Aorta (tissue), 5 donors: ENCODE measurements around the gene NHERF1. TPM values are rescaled to one million over a fixed set of nuclear protein-coding genes. Genes with fewer than 3 reads are reported as not detected.

Experiments used
- ATAC-seq: fragments of 200-7000 bp; cut with Tn5 transposase; one replicate; pipeline ENCODE4 v1.9.1; 2022; ENCODE audit warnings: moderate library complexity; ENCODE audit not compliant: low FRiP score
- DNase-seq, 2 donors: peaks; one replicate each; pipeline ENCODE4 v3.0.0-alpha.2; 2020
- H3K27ac ChIP-seq, 2 donors: one replicate each; pipeline ENCODE4 v1.5.1; 2013; ENCODE audit warnings: low read length in 2 of 2, mild to moderate bottlenecking in 2 of 2, moderate library complexity in 2 of 2, control low read depth in 1 of 2, inconsistent platforms in 1 of 2, low read depth in 1 of 2
- H3K27me3 ChIP-seq, 2 donors: one replicate each; pipeline ENCODE4 v1.6.1; 2013; ENCODE audit warnings: control low read depth in 1 of 2, low read length in 1 of 2, mild to moderate bottlenecking in 1 of 2, moderate library complexity in 1 of 2; ENCODE audit not compliant: insufficient read depth in 2 of 2, control insufficient read depth in 1 of 2
- H3K36me3 ChIP-seq, 2 donors: one replicate each; pipeline ENCODE4 v1.6.1; 2013; ENCODE audit warnings: control low read depth in 1 of 2, low read length in 1 of 2, mild to moderate bottlenecking in 1 of 2; ENCODE audit not compliant: insufficient read depth in 2 of 2, control insufficient read depth in 1 of 2
- H3K4me1 ChIP-seq, 2 donors: one replicate each; pipeline ENCODE4 v1.6.1; 2013; ENCODE audit warnings: low read length in 2 of 2, control low read depth in 1 of 2, mild to moderate bottlenecking in 1 of 2, moderate library complexity in 1 of 2; ENCODE audit not compliant: insufficient read depth in 2 of 2, control insufficient read depth in 1 of 2
- H3K4me3 ChIP-seq, 2 donors: one replicate each; pipeline ENCODE4 v1.5.1; 2013; ENCODE audit warnings: low read length in 2 of 2, control low read depth in 1 of 2, mild to moderate bottlenecking in 1 of 2
- H3K9me3 ChIP-seq: one replicate; pipeline ENCODE4 v1.6.1; 2013; ENCODE audit warnings: mild to moderate bottlenecking, low read length; ENCODE audit not compliant: control insufficient read depth
- WGBS, 2 donors: extraction: QIAGEN DNeasy Blood & Tissue Kit; methylation state at CpG; one replicate each; pipeline ENCODE4 v1.1.7; 2013; 5-methylcytosine and 5-hydroxymethylcytosine counted together
- intact Hi-C, 2 donors: fragments of 100-400 bp; cut with DNase I; formaldehyde crosslinking; loops; one replicate each; pipeline versions ENCODE4 v1.14.2 to v1.15.0; 2022
- polyA plus RNA-seq, 2 donors: library from polyadenylated mRNA; stranded (reverse); fragments of 200-250 nt; gene quantifications; one replicate each; pipeline ENCODE4 v1.2.3, GENCODE V29; 2013
- total RNA-seq, 2 donors: library from RNA; stranded (reverse); fragmentation: NEBNext Ultra II Directional; extraction: Animal tissue kit (Norgen Biotek cat#: 25700); gene quantifications; one replicate each; pipeline ENCODE4 v1.2.1, GENCODE V29; 2021
- donor health status: healthy with polysubstance abuse.
- donor health status: Bipolar disorder and iron deficiency.
- donor health status: DM: no; HTN: no; CAD: no.
- donor health status: DM: no; HTN: no; CAD: no.
- donor health status: DM: yes; HTN: yes; CAD: no.

Gene NHERF1
- total and polyA plus RNA-seq, 4 donors = 10.6 to 84.4 (median 19.4) TPM

DNA sequence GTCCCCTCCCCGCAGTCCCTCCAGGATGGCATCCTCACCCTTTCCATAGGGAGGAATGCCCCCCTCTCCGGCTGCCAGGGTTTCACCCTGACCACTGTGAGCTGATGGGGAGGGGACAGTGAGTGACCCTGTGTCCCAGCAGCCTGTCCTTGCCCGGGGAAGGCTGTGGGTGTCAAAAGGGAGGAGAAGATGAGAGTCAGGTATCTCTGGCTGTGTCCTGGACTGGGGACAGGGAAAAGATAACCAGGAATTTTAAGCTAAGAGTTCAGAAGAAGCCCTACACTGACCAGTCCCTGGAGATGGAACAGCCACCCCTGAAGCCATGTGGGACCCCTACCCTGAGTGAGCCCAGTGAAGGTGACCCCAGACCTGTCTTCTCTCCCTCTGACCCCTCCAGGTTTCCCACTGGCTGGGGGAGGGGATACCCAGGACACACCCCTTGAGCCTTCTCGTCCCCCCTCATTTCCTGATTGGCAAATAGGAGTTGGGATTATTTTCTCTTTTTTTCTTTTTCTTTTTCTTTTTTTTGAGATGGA is 16.4 kb downstream of the NHERF1 start:
- WGBS, 2 donors = 87 to 91% methylated on average over 4 of the region's 4 CpGs
- intact Hi-C loops = no loop called here

DNA sequence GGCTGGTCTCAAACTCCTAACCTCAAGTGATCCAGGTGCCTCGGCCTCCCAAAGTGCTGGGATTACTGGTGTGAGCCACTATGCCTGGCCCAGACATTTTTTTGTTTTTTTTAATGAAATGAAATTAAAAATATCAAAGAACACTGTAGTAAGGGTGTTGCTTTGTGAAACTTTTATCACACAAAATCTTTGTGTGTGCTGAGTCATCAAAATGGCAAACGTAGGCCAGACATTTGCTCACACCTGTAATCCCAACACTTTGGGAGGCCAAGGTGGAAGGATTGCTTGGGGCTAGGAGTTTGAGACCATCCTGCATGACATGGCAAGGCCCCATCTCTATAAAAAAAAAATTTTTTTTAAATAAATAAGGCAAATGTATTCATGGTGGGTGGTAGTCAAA is 18.0 kb downstream of the NHERF1 start:
- DNase-seq (no peak), ATAC-seq (no peak)
- H3K9me3 ChIP-seq = no peaks in the 10 kb centered on the region
- no peaks in the 10 kb centered on the region for H3K4me1 ChIP-seq
- H3K36me3 ChIP-seq = no peaks in the 10 kb centered on the region
- H3K4me3 ChIP-seq = no peak overlapping the region
- H3K27me3 ChIP-seq = no peaks in the 10 kb centered on the region
- 91 to 94% methylated on average over 2 of the region's 2 CpGs for WGBS, 2 donors
- no peak overlapping the region for H3K27ac ChIP-seq
- intact Hi-C loops = no loop called here

More for the DNA sequence above, 16.4 kb downstream of the NHERF1 start:
- H3K9me3 ChIP-seq = no peaks in the 10 kb centered on the region
- ATAC-seq (no peak), DNase-seq (no peak)
- no peaks in the 10 kb centered on the region for H3K4me1 ChIP-seq
- H3K36me3 ChIP-seq = no peaks in the 10 kb centered on the region
- no peak overlapping the region for H3K27ac ChIP-seq
- H3K27me3 ChIP-seq = no peaks in the 10 kb centered on the region
- no peak overlapping the region for H3K4me3 ChIP-seq

DNA sequence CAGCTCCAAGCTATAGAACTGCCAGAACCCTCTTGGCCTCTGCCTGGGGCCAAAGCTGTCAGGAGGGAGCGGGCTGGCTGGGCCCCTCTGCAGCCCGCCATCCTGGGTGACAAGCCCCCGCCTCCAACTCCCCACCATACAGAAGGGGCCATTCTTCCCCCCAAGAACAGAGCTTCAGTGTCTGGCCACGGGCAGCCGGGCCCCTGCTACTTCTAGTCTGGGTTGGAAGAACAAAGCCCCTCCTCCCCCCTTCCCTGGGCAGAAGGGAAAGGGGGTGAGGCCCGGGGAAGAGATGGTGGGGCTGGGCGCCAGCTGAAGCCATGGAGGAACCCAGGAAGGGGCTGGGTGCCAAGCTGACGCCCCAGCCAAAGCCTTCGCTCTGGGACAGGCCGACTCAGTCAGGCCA is 18.7 kb downstream of the NHERF1 start:
- Histone ChIP-seq H3K27me3 (no peaks in the 10 kb centered on the region), H3K4me1 (no peaks in the 10 kb centered on the region), H3K27ac (no peak overlapping the region), H3K9me3 (no peaks in the 10 kb centered on the region), H3K36me3 (peaks cover 0 to 2% of the 10 kb centered on the region in 2 donors), H3K4me3 (no peak overlapping the region)
- no peak for DNase-seq
- intact Hi-C loops = no loop called here
- ATAC-seq = no peak
- 43 to 46% methylated on average over 10 of the region's 10 CpGs for WGBS, 2 donors

DNA sequence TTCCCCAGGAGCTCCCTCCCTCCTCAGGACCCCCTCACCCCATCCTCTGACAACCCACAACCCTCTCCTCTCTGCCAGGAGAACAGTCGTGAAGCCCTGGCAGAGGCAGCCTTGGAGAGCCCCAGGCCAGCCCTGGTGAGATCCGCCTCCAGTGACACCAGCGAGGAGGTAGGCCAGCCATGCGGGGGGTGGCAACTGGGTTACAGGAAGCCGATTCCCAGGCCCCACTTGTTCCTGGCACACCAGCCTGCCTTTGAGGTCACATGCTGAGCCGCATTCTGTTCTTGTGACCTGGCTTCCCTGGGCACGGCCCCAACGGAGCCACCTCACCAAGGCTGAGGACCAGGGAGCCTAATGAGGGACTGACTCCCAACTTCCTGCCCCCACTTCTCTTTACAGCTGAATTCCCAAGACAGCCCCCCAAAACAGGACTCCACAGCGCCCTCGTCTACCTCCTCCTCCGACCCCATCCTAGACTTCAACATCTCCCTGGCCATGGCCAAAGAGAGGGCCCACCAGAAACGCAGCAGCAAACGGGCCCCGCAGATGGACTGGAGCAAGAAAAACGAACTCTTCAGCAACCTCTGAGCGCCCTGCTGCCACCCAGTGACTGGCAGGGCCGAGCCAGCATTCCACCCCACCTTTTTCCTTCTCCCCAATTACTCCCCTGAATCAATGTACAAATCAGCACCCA is 19.8 kb downstream of the NHERF1 start:
- no peaks in the 10 kb centered on the region for H3K27me3 ChIP-seq
- intact Hi-C loops = loop anchor here (2.0 kb wide), 1 partner anchor 19 kb away; the partner anchor contains the start of gene NHERF1 (in 2 of the 2)
- no peaks in the 10 kb centered on the region for H3K9me3 ChIP-seq
- peaks cover 0 to 4% of the 10 kb centered on the region in 2 donors for H3K36me3 ChIP-seq
- WGBS, 2 donors = 27 to 31% methylated on average over 17 of the region's 17 CpGs
- ATAC-seq (peak; percentile 44), DNase-seq (peak; percentile 88 to 94)
- no peaks in the 10 kb centered on the region for H3K4me1 ChIP-seq
- peak overlapping the region; percentile 31 to 55 for H3K27ac ChIP-seq
- no peak overlapping the region for H3K4me3 ChIP-seq

DNA sequence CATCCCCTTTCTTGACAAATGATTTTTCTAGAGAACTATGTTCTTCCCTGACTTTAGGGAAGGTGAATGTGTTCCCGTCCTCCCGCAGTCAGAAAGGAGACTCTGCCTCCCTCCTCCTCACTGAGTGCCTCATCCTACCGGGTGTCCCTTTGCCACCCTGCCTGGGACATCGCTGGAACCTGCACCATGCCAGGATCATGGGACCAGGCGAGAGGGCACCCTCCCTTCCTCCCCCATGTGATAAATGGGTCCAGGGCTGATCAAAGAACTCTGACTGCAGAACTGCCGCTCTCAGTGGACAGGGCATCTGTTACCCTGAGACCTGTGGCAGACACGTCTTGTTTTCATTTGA is 20.3 kb downstream of the NHERF1 start:
- H3K36me3 ChIP-seq = peaks cover 0 to 6% of the 10 kb centered on the region in 2 donors
- no peak for DNase-seq
- H3K4me1 ChIP-seq = no peaks in the 10 kb centered on the region
- H3K9me3 ChIP-seq = no peaks in the 10 kb centered on the region
- peak overlapping the region; percentile 15 to 55 for H3K27ac ChIP-seq
- 61 to 66% methylated on average over 7 of the region's 7 CpGs for WGBS, 2 donors
- no peak overlapping the region for H3K4me3 ChIP-seq
- ATAC-seq = no peak
- intact Hi-C loops = loop anchor here (2.0 kb wide), 1 partner anchor 20 kb away; the partner anchor contains the start of gene NHERF1 (in 2 of the 2)
- no peaks in the 10 kb centered on the region for H3K27me3 ChIP-seq

DNA sequence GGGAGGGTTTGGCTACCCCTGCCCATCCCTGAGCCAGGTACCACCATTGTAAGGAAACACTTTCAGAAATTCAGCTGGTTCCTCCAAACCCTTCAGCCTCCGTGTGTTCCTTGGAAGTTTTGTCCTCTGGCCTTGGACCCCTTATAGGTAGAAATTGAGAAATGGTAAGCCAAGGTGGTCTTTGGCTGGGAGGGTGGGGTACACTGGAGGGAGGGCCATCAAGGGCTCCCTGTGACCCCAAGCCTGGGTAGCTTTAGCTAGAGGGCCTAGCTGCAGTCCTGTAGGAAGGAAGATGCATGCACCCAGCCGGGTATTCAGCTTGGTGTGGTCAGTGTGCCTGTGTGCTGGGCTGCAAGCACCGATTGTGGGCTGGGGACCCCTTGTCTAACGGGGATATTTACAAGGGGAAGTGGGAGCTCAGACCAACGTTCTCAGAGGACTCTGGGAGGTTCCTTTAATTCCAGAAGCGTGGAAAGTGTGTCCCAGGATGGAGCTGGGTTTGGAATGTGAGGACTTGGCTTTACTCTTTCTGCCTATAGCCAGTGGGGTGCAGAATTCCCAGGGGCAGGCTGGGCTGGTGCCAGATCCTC is 20.9 kb downstream of the NHERF1 start:
- no peak for ATAC-seq
- Histone ChIP-seq H3K27ac (no peak overlapping the region), H3K4me1 (no peaks in the 10 kb centered on the region), H3K4me3 (no peak overlapping the region), H3K27me3 (no peaks in the 10 kb centered on the region), H3K9me3 (no peaks in the 10 kb centered on the region), H3K36me3 (peaks cover 0 to 6% of the 10 kb centered on the region in 2 donors)
- 32 to 42% methylated on average over 6 of the region's 6 CpGs for WGBS, 2 donors
- intact Hi-C loops = loop anchor here (2.0 kb wide), 1 partner anchor 21 kb away; the partner anchor contains the start of gene NHERF1 (in 2 of the 2)
- DNase-seq = no peak

DNA sequence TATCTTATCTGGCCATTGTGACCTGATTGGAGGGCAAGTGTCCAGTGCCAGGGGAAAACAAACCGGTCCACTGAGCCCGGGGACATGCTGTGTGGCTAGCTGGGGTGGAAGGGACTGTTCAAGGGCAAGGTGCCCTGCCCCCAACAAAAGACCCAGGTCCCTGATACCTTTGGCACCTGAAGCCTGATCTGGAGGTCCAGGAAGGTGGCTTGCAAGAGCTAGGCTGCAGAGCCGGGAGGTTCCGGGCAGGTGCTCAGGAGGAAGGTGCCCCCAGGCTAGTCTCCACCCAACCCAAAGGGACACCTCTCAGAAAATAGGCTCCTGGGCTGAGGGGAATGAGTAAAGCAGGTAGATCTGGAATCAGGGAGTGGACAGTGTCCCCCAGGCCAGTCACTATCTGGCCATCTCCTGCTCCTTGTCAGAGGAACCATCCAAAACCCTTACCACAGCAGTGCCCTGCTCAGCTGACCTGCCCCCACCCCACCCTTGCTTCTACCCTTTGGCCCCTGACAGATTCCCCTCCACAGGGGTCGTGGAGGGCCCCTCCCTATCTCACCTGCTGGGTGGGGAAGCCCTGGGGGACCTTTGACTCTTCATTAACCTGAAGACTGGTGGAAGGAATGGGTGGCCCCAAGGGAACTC is 21.5 kb downstream of the NHERF1 start:
- H3K36me3 ChIP-seq = peaks cover 0 to 6% of the 10 kb centered on the region in 2 donors
- H3K4me3 ChIP-seq = no peak overlapping the region
- H3K27ac ChIP-seq = no peak overlapping the region
- H3K9me3 ChIP-seq = no peaks in the 10 kb centered on the region
- H3K4me1 ChIP-seq = no peaks in the 10 kb centered on the region
- 47 to 51% methylated on average over 5 of the region's 5 CpGs for WGBS, 2 donors
- ATAC-seq = no peak
- no peaks in the 10 kb centered on the region for H3K27me3 ChIP-seq
- intact Hi-C loops = loop anchor here (2.0 kb wide), 1 partner anchor 21 kb away; the partner anchor contains the start of gene NHERF1 (in 2 of the 2)
- peak in 1 of 2 donors; percentile 41 for DNase-seq

DNA sequence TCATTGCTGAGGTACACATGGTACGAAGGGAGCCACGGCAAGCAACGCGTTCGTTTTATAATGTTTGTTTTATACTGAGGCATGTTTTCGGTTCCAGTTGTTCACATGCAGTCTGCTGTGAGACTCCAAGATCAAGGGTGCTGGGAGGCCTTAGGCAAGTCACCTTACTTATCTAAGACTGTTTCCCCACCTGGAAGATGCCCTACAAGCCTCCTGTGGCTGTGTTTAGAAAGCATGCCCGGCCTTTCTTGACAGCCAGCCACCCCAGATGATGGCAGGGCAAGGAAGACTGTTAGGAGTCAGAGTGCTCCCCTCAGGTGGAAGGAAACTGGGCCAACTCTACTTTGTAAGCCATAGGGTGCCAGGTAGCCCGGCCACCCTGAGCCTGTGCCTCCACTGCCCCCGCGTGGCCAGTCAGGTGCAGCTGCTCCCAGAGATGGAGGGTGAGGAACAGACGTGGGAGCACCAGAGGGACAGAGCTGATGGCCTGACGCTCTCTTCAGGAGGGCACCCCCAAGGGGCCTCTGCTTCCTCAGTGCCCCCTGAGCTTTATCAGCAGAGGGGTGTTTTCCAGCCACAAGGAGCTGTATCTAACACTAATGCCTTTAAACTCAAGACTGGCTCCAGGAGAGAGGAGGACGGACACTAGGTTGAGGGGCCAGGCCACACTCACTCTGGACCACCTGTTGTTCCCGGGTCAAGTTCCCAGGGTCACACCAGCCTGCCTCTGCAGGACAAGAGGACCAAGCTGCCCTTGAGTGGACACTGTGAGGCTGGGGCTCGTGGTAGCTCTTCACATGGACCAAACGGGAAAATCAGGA is 22.3 kb downstream of the NHERF1 start:
- intact Hi-C loops = no loop called here
- Histone ChIP-seq H3K4me1 (no peaks in the 10 kb centered on the region), H3K9me3 (no peaks in the 10 kb centered on the region), H3K4me3 (no peak overlapping the region), H3K27ac (no peak overlapping the region), H3K27me3 (no peaks in the 10 kb centered on the region), H3K36me3 (peaks cover 0 to 6% of the 10 kb centered on the region in 2 donors)
- 59 to 60% methylated on average over 16 of the region's 16 CpGs for WGBS, 2 donors
- peak in 1 of 2 donors; percentile 88 for DNase-seq
- ATAC-seq = peak; percentile 69
